HG02763 (cell line): ENCODE measurements around the gene CNTN6.

ENCODE experiments used
- ATAC-seq: cut with Tn5 transposase; IDR thresholded peaks from one replicate; pipeline ENCODE4 v1.9.1; 2021; ENCODE audit warnings: mild to moderate bottlenecking, moderate library complexity; ENCODE audit not compliant: unreplicated experiment

Gene CNTN6

GRCh38 chr3:1400571-1400970 is 307.7 kb downstream of the CNTN6 start:
- ATAC-seq, result no peak

DNA sequence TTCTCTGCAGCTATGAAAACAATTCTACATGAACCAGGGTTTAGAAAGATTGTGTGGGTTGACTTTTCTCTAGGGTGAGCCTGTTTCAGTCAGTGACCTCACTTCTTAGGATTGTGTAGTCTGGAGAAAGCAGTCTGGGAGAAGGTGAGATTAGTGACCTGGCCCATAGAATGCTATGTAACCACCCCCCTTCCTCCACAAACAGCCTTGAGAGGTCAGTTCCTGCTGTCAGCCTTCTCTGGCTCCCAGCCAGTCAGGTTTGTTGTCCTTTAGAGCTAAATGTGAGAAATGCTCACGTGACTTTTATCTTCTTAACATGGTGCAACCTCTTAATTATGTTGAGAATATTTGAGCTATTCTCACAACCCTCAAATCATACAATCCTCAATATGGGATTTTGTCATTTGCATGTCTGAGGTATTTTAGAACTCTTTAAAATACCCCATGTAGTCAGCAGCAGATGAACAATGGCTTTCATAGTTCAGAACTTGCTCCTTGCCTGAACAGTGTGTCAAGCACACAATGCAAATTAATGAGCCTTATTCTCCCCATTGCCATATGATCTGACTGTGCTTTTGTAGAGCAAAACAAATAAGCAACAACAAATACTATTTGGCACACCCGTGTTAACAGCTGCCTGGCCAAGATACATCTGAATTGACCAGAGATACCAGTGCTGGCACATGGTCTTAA is 311.6 kb downstream of the CNTN6 start:
- ATAC-seq, result no peak

DNA sequence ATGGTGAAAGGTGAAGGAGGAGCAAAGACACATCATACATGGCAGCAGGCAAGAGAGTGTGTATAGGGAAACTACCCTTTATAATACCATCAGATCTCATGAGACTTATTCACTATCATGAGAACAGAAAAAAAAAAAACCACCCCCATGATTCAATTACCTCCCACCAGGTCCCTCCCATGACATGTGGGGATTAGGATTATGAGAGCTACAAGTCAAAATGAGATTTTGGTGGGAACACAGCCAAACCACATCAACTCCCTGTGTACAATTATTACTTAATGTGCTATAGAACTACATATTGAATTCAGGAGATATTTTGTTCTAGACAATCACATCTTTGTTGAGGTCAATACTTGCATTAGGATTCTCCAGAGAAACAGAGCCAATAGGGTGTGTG is 313.4 kb downstream of the CNTN6 start:
- ATAC-seq, result no peak

DNA sequence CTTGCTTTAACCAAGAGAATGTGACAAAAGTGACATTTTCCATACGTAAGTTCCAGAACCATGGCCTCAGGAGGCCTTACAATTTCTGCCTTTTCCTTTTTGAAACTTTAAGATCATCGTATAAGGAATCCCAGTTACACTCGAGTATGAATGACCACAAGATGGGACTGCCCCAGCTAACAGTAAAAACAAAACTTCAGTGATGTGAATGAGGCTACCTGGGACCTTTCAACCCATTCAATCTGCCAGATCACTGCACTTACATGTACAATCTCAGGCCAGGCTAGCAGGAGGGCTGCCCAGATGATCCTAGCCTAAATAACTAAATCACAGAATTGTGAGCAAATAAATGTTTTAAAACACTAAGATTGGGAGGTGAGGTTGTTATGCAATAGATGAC is 328.8 kb downstream of the CNTN6 start:
- no peak for ATAC-seq

DNA sequence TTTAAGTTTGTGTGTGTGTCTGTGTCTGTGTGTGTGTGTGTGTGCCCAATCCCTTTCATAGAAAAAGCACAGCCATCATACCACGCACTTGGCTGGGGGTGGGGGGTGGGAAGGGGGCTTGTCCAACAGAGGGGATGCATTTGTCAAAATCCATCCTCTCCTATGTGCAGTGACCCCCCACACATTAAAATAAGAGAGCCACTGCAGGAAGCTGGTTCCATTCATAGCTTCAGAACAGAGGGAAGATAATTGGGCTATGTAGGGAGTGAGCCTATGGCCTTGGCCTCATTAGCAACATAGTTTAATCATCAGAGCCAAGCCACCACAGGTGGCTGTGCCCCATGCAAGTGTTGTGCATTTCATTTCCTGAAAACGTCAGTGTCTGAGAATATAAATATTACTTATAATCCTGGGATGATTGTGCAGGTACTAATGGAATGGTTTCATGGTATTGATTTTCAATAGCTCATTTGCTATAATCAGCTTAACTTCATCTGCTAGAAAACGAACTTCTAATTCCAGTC is 330.8 kb downstream of the CNTN6 start:
- ATAC-seq, result no peak

DNA sequence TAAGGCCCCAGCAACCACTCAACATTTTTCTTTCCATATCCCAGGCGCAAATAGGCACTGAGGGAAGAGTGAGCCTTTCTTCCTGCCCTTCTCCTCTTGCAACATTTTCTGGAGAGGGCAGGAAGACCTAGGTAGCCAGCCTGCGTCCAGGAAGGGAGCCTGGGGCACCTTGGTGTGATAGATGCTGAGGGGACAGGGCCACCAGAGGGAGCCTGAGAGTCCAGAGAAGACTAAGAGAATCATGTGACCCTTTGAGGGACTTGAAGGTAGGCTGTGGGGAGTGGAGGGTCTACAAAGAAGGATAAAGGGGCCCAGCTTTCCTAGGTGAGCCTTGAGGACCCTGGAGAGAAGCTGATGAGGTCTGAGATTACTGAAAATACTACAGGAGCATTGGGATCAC is 346.6 kb downstream of the CNTN6 start:
- ATAC-seq, result no peak

DNA sequence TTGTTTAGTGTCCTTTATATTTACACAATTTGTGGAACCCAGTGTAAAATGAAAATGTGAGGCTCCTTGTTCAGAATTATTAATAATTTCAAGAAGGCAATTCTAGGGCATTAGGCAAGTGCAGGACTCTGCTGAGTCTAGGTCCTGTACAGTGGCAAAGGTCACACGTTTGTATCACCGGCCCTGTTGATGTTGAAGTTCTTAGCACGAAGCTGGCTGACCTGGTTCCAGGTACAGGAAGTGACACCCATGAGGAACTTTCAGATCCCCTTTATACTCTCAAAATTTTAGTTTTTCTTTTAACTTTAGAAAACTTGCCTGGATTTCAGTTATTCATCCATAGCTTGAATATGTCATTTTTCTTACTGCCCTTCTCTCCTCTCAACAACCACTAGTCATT is 349.4 kb downstream of the CNTN6 start:
- no peak for ATAC-seq

- ATAC-seq, result no peak
These were observed 351.4 kb downstream of the CNTN6 start for GRCh38 chr3:1444195-1444594.

GRCh38 chr3:1446531-1446930 is 353.7 kb downstream of the CNTN6 start:
- ATAC-seq, result no peak

DNA sequence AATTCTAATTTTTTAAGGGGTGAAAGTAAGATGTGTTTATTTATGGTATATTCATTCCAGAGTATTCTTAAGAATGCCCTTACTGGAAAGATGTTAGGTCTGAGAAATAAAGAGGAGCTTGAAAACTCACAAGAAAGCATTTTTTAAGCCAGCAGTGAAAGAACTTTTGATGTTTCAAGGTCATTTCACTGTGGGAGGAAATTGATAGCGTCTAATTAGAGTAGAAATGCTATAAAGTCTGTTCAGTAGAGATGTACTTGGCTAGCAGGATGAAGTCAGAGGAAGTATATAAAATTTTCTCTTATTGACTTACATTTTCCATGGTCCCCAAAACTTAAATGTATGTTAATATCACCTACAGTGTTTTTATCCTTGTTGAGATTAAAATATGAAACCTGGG is 354.6 kb downstream of the CNTN6 start:
- no peak for ATAC-seq

DNA sequence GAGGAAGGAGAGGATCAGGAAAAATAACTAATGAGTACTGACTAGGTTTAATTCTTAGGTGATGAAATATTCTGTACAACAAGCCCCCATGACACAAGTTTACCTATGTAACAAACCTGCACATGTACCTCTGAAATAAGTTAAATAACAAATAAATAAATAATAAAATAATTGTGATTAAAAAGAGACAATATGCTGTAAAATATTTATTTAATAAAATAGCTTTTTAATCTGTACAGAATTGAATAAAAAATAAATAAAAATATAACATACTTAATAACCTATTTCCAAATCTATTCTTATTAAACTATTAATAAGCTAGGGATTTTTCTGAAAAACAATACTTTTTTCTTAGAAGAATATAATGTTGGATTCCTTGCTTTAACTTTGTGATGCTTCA is 355.6 kb downstream of the CNTN6 start:
- no peak for ATAC-seq
